WTC11 (cell line): ENCODE results near the gene ZNF429. TPM values are rescaled to one million over a fixed set of nuclear protein-coding genes. Genes with fewer than 3 reads are reported as not detected.

Source experiments
- ATAC-seq: fragments of 200-7000 bp; cut with Tn5 transposase; 2 replicates; pipeline ENCODE4 v1.10.0; 2021; ENCODE audit warnings: mild to moderate bottlenecking, moderate library complexity
- CTCF ChIA-PET: fragments of 300-600 bp; sonication (Branson Sonifier 250); formaldehyde crosslinking; loops from one replicate; lab custom pipeline; 2021; ENCODE audit warnings: antibody characterized with exemption; lab: Charles Lee
- POLR2A ChIA-PET: fragments of 350-600 bp; sonication (Branson Sonifier 250); formaldehyde crosslinking; loops from one replicate; lab custom pipeline; 2021; ENCODE audit warnings: antibody characterized with exemption; lab: Charles Lee
- DNase-seq: peaks from one replicate; pipeline ENCODE4 v3.0.0; 2021; ENCODE audit warnings: low spot score
- H3K27ac Mint-ChIP-seq: 2 replicates; pipeline ENCODE4 v1.8.0; 2021; ENCODE audit warnings: mixed read lengths
- H3K27me3 Mint-ChIP-seq: 2 replicates; pipeline ENCODE4 v1.8.0; 2021; ENCODE audit warnings: low read depth, mild to moderate bottlenecking, moderate library complexity, mixed read lengths
- H3K36me3 Mint-ChIP-seq: 2 replicates; pipeline ENCODE4 v1.8.0; 2021; ENCODE audit warnings: mixed read lengths
- H3K4me1 Mint-ChIP-seq: 2 replicates; pipeline ENCODE4 v1.8.0; 2022; ENCODE audit warnings: mixed read lengths
- H3K4me3 Mint-ChIP-seq: 2 replicates; pipeline ENCODE4 v1.8.0; 2021; ENCODE audit warnings: mild to moderate bottlenecking, moderate library complexity, mixed read lengths
- H3K9me3 Mint-ChIP-seq: 2 replicates; pipeline ENCODE4 v1.8.0; 2021; ENCODE audit warnings: mixed read lengths
- ATF1 ChIP-seq: sonication (generic); formaldehyde crosslinking; IDR thresholded peaks from 2 replicates; pipeline ENCODE4 v1.8.1; 2023; ENCODE audit warnings: mild to moderate bottlenecking, moderate library complexity, missing genetic modification reagents
- CBFB ChIP-seq: sonication (generic); formaldehyde crosslinking; IDR thresholded peaks from 2 replicates; pipeline ENCODE4 v1.8.1; 2022; ENCODE audit warnings: mild to moderate bottlenecking, low read depth, missing genetic modification reagents
- ESRRA ChIP-seq: sonication (generic); formaldehyde crosslinking; IDR thresholded peaks from 2 replicates; pipeline ENCODE4 v1.8.1; 2022; ENCODE audit warnings: mild to moderate bottlenecking, missing genetic modification reagents, borderline replicate concordance
- FOXK1 ChIP-seq: sonication (generic); formaldehyde crosslinking; IDR thresholded peaks from 2 replicates; pipeline ENCODE4 v1.8.0; 2022; ENCODE audit warnings: mild to moderate bottlenecking, moderate library complexity, missing genetic modification reagents
- GRHL2 ChIP-seq: fragments of 250-450 bp; sonication (Bioruptor Pico); IDR thresholded peaks from 2 replicates; pipeline ENCODE4 v1.8.0; 2022; ENCODE audit warnings: mild to moderate bottlenecking, moderate library complexity; ENCODE audit not compliant: insufficient replicate concordance, severe bottlenecking
- NFYB ChIP-seq: sonication (generic); formaldehyde crosslinking; conservative IDR thresholded peaks from 2 replicates; pipeline ENCODE4 v1.8.0; 2022; ENCODE audit warnings: low read depth, missing genetic modification reagents
- NR2C2 ChIP-seq: sonication (generic); formaldehyde crosslinking; IDR thresholded peaks from 2 replicates; pipeline ENCODE4 v1.8.0; 2022; ENCODE audit warnings: mild to moderate bottlenecking, missing genetic modification reagents
- NR3C1 ChIP-seq: sonication (generic); formaldehyde crosslinking; conservative IDR thresholded peaks from 2 replicates; pipeline ENCODE4 v1.8.1; 2023; ENCODE audit warnings: low read depth, mild to moderate bottlenecking, missing genetic modification reagents
- PRRX2 ChIP-seq: fragments of 250-450 bp; sonication (Bioruptor Pico); IDR thresholded peaks from 2 replicates; pipeline ENCODE4 v1.8.0; 2021; ENCODE audit warnings: mild to moderate bottlenecking
- RORB ChIP-seq: fragments of 250-450 bp; sonication (Bioruptor Pico); IDR thresholded peaks from 2 replicates; pipeline ENCODE4 v1.9.0; 2021; ENCODE audit warnings: mild to moderate bottlenecking
- SMAD3 ChIP-seq: sonication (generic); formaldehyde crosslinking; IDR thresholded peaks from 2 replicates; pipeline ENCODE4 v1.8.0; 2022; ENCODE audit warnings: missing genetic modification reagents, mild to moderate bottlenecking, borderline replicate concordance
- SMAD4 ChIP-seq: sonication (generic); formaldehyde crosslinking; IDR thresholded peaks from 2 replicates; pipeline ENCODE4 v1.8.0; 2022; ENCODE audit warnings: mild to moderate bottlenecking, missing genetic modification reagents
- SP1 ChIP-seq: sonication (generic); formaldehyde crosslinking; conservative IDR thresholded peaks from 2 replicates; pipeline ENCODE4 v1.8.1; 2022; ENCODE audit warnings: missing genetic modification reagents
- TEAD1 ChIP-seq: sonication (generic); formaldehyde crosslinking; IDR thresholded peaks from 2 replicates; pipeline ENCODE4 v1.8.0; 2022; ENCODE audit warnings: mild to moderate bottlenecking, missing genetic modification reagents
- ZBTB21 ChIP-seq: sonication (generic); formaldehyde crosslinking; IDR thresholded peaks from 2 replicates; pipeline ENCODE4 v1.8.1; 2023; ENCODE audit warnings: mild to moderate bottlenecking, missing genetic modification reagents, borderline replicate concordance
- ZNF416 ChIP-seq: fragments of 250-450 bp; sonication (Bioruptor Pico); IDR thresholded peaks from 2 replicates; pipeline ENCODE4 v1.9.0; 2021; ENCODE audit warnings: mild to moderate bottlenecking, inconsistent platforms
- ZNF671 ChIP-seq: fragments of 250-450 bp; sonication (Bioruptor Pico); IDR thresholded peaks from 2 replicates; pipeline ENCODE4 v1.8.0; 2021; ENCODE audit warnings: mild to moderate bottlenecking
- total RNA-seq: library from RNA; stranded (reverse); gene quantifications from 3 replicates; pipeline ENCODE4 v1.2.3, GENCODE V29; 2021
- TF ChIP-seq, protein P1 (sequence below): sonication (generic); formaldehyde crosslinking; IDR thresholded peaks from 2 replicates; pipeline ENCODE4 v1.8.1; 2023; ENCODE audit warnings: mild to moderate bottlenecking, missing genetic modification reagents, moderate library complexity
- TF ChIP-seq, protein P2 (sequence below): fragments of 250-450 bp; sonication (Bioruptor Pico); IDR thresholded peaks from 2 replicates; pipeline ENCODE4 v1.9.0; 2021; ENCODE audit warnings: mild to moderate bottlenecking
- TF ChIP-seq, protein P3 (sequence below): sonication (generic); formaldehyde crosslinking; IDR thresholded peaks from 2 replicates; pipeline ENCODE4 v1.8.1; 2023; ENCODE audit warnings: mild to moderate bottlenecking, moderate library complexity, missing genetic modification reagents
- TF ChIP-seq, protein P4 (sequence below): fragments of 200-600 bp; IDR thresholded peaks from 2 replicates; pipeline ENCODE4 v1.8.0; 2022; ENCODE audit warnings: antibody characterized with exemption
- TF ChIP-seq, protein P5 (sequence below): sonication (generic); formaldehyde crosslinking; IDR thresholded peaks from 2 replicates; pipeline ENCODE4 v1.8.0; 2023; ENCODE audit warnings: missing genetic modification reagents
- TF ChIP-seq, protein P6 (sequence below): sonication (generic); formaldehyde crosslinking; conservative IDR thresholded peaks from 2 replicates; pipeline ENCODE4 v1.8.1; 2022; ENCODE audit warnings: mild to moderate bottlenecking, missing genetic modification reagents
- TF ChIP-seq, protein P7 (sequence below): sonication (generic); formaldehyde crosslinking; IDR thresholded peaks from 2 replicates; pipeline ENCODE4 v1.8.0; 2022; ENCODE audit warnings: mild to moderate bottlenecking, missing genetic modification reagents
- TF ChIP-seq, protein P8 (sequence below): fragments of 250-450 bp; sonication (Bioruptor Pico); IDR thresholded peaks from 2 replicates; pipeline ENCODE4 v1.9.0; 2021; ENCODE audit warnings: moderate library complexity, mild to moderate bottlenecking, inconsistent platforms, borderline replicate concordance

The ZNF429 gene
- total RNA-seq, 1 experiment from 2014 or later, result 9.2 TPM

DNA sequence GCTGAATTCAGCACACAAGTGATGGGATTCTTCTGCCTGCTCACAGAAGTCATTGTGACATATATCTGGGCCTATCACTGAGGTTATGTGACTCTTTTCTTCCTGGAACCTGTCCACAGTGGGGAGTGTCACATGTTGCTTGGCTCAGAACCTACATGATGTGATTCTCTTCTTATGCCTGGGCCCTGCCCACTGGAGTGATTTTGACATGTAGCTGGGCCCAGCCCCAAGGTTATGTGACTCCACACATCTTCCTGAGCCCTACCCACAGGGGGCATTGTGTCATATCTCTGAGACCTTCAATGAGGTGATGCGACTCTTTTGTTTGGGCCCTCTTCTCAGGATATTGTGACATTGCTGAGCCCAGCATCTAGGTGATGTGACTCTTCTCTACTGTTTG, 17.4 kb upstream of the ZNF429 start (continued):
- TF ChIP-seq CBFB (no peak), SMAD4 (CRISPR knock-in tag) (no peak), SP1 (CRISPR knock-in tag) (no peak), ZNF416 (CRISPR knock-in tag) (no peak), NFYB (no peak)

DNA sequence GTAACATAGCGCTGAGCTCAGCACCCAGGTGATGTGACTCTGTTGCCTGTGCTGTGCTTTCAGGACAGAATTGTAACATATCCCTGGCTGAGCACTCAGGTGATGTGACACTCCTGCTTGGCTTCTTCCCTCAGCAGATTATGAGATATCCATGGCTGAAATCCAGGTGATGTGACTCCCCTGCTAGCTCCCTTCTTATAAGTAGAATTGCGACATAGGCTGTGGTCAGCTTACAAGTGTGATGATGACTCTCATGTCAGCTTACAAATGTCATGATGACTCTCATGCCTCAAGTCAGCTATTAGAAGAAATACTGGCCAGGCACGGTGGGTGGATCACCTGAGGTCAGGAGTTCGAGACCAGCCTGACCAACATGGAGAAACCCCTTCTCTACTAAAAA, 14.3 kb upstream of the ZNF429 start:
- H3K9me3 Mint-ChIP-seq, result peaks cover 72% of the 10 kb centered on the region
- no peak for DNase-seq
- CTCF ChIA-PET, result no interaction called here

DNA sequence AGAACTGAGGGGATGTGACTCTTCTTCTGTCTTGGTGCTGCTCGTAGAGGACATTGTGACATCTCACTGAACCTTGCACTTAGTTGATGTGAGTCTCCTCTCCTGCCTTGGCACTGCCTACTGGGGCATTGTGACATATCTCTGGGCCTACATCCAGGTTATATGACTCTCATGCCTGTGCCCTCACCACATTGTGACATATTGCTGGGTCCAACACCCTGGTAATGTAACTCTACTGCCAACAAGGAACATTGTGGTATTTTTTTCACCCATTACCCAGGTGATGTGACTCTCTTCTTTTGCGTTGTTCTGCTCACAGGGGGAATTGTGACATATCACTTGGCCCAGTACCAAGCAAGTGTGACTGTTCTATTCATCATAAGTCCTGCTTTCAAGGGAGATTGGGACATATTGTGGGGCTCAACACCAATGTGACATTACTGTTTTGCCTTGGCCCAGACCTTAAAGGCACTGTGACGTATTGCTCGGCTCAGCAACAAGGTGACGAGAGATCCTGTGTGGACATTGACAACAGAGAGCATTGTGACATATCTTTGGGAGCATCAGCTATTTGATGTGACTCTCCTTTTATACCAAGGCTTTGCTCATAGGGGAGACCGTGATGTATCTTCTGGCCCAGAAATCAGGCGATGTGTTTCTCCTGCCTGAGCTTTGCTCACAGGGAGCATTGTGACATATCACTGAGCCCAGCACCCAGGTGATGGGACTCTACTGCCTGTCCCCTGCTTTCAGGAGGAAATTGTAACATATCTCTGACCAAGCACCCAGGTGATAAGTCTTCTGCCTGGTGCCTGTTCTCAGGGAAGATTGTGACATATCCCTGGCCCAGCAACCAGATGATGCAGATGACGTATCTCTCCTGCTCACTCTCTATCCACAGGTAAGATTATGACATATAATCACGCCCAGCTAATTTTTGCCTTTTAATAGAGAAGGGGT, 12.2 kb upstream of the ZNF429 start:
- DNase-seq (no peak), ATAC-seq (no peak)
- CTCF ChIA-PET, result no interaction called here
- H3K4me3 Mint-ChIP-seq, result no peak overlapping the region
- H3K4me1 Mint-ChIP-seq, result no peaks in the 10 kb centered on the region
- no peaks in the 10 kb centered on the region; the same call in 1 of the 2 replicates for H3K27me3 Mint-ChIP-seq
- POLR2A ChIA-PET, result no interaction called here
- no peak overlapping the region for H3K27ac Mint-ChIP-seq
- H3K36me3 Mint-ChIP-seq, result peaks cover 80% of the 10 kb centered on the region
- H3K9me3 Mint-ChIP-seq, result peaks cover 83% of the 10 kb centered on the region
- TF ChIP-seq ATF1 (CRISPR knock-in tag), result no peak
- TF ChIP-seq, protein P1, sequence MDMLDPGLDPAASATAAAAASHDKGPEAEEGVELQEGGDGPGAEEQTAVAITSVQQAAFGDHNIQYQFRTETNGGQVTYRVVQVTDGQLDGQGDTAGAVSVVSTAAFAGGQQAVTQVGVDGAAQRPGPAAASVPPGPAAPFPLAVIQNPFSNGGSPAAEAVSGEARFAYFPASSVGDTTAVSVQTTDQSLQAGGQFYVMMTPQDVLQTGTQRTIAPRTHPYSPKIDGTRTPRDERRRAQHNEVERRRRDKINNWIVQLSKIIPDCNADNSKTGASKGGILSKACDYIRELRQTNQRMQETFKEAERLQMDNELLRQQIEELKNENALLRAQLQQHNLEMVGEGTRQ, result no peak
- TF ChIP-seq ZNF416 (CRISPR knock-in tag), result no peak
- TF ChIP-seq, protein P2, sequence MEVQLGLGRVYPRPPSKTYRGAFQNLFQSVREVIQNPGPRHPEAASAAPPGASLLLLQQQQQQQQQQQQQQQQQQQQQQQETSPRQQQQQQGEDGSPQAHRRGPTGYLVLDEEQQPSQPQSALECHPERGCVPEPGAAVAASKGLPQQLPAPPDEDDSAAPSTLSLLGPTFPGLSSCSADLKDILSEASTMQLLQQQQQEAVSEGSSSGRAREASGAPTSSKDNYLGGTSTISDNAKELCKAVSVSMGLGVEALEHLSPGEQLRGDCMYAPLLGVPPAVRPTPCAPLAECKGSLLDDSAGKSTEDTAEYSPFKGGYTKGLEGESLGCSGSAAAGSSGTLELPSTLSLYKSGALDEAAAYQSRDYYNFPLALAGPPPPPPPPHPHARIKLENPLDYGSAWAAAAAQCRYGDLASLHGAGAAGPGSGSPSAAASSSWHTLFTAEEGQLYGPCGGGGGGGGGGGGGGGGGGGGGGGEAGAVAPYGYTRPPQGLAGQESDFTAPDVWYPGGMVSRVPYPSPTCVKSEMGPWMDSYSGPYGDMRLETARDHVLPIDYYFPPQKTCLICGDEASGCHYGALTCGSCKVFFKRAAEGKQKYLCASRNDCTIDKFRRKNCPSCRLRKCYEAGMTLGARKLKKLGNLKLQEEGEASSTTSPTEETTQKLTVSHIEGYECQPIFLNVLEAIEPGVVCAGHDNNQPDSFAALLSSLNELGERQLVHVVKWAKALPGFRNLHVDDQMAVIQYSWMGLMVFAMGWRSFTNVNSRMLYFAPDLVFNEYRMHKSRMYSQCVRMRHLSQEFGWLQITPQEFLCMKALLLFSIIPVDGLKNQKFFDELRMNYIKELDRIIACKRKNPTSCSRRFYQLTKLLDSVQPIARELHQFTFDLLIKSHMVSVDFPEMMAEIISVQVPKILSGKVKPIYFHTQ, result no peak
- no peak for TF ChIP-seq TEAD1 (CRISPR knock-in tag)
- TF ChIP-seq, protein P3, sequence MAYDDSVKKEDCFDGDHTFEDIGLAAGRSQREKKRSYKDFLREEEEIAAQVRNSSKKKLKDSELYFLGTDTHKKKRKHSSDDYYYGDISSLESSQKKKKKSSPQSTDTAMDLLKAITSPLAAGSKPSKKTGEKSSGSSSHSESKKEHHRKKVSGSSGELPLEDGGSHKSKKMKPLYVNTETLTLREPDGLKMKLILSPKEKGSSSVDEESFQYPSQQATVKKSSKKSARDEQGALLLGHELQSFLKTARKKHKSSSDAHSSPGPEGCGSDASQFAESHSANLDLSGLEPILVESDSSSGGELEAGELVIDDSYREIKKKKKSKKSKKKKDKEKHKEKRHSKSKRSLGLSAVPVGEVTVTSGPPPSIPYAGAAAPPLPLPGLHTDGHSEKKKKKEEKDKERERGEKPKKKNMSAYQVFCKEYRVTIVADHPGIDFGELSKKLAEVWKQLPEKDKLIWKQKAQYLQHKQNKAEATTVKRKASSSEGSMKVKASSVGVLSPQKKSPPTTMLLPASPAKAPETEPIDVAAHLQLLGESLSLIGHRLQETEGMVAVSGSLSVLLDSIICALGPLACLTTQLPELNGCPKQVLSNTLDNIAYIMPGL, result no peak
- TF ChIP-seq, protein P4, sequence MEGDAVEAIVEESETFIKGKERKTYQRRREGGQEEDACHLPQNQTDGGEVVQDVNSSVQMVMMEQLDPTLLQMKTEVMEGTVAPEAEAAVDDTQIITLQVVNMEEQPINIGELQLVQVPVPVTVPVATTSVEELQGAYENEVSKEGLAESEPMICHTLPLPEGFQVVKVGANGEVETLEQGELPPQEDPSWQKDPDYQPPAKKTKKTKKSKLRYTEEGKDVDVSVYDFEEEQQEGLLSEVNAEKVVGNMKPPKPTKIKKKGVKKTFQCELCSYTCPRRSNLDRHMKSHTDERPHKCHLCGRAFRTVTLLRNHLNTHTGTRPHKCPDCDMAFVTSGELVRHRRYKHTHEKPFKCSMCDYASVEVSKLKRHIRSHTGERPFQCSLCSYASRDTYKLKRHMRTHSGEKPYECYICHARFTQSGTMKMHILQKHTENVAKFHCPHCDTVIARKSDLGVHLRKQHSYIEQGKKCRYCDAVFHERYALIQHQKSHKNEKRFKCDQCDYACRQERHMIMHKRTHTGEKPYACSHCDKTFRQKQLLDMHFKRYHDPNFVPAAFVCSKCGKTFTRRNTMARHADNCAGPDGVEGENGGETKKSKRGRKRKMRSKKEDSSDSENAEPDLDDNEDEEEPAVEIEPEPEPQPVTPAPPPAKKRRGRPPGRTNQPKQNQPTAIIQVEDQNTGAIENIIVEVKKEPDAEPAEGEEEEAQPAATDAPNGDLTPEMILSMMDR, result no peak
- no peak for TF ChIP-seq FOXK1 (CRISPR knock-in tag)

More for the DNA sequence above, 14.3 kb upstream of the ZNF429 start:
- H3K27ac Mint-ChIP-seq, result no peak overlapping the region
- peaks cover 73% of the 10 kb centered on the region for H3K36me3 Mint-ChIP-seq
- POLR2A ChIA-PET, result interaction anchor here (1.1 kb wide), 1 partner anchor 14 kb away, joined by 3 read pairs; the partner anchor contains the start of gene ZNF429
- no peak for TF ChIP-seq NR3C1 (CRISPR knock-in tag)
- no peak for TF ChIP-seq FOXK1 (CRISPR knock-in tag)
- no peak for TF ChIP-seq GRHL2 (CRISPR knock-in tag)
- TF ChIP-seq TEAD1 (CRISPR knock-in tag), result no peak
- no peak for TF ChIP-seq ESRRA (CRISPR knock-in tag)
- TF ChIP-seq SMAD3, result no peak
- TF ChIP-seq, protein P5, sequence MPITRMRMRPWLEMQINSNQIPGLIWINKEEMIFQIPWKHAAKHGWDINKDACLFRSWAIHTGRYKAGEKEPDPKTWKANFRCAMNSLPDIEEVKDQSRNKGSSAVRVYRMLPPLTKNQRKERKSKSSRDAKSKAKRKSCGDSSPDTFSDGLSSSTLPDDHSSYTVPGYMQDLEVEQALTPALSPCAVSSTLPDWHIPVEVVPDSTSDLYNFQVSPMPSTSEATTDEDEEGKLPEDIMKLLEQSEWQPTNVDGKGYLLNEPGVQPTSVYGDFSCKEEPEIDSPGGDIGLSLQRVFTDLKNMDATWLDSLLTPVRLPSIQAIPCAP (CRISPR knock-in tag), result no peak
- TF ChIP-seq, protein P6, sequence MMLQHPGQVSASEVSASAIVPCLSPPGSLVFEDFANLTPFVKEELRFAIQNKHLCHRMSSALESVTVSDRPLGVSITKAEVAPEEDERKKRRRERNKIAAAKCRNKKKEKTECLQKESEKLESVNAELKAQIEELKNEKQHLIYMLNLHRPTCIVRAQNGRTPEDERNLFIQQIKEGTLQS (CRISPR knock-in tag), result no peak
- TF ChIP-seq ZBTB21 (CRISPR knock-in tag), result no peak
- TF ChIP-seq, protein P7, sequence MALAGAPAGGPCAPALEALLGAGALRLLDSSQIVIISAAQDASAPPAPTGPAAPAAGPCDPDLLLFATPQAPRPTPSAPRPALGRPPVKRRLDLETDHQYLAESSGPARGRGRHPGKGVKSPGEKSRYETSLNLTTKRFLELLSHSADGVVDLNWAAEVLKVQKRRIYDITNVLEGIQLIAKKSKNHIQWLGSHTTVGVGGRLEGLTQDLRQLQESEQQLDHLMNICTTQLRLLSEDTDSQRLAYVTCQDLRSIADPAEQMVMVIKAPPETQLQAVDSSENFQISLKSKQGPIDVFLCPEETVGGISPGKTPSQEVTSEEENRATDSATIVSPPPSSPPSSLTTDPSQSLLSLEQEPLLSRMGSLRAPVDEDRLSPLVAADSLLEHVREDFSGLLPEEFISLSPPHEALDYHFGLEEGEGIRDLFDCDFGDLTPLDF, result no peak
- TF ChIP-seq NR2C2 (CRISPR knock-in tag), result no peak
- TF ChIP-seq ZNF671 (CRISPR knock-in tag), result no peak
- TF ChIP-seq RORB (CRISPR knock-in tag), result no peak
- TF ChIP-seq PRRX2 (CRISPR knock-in tag), result no peak
- TF ChIP-seq, protein P8, sequence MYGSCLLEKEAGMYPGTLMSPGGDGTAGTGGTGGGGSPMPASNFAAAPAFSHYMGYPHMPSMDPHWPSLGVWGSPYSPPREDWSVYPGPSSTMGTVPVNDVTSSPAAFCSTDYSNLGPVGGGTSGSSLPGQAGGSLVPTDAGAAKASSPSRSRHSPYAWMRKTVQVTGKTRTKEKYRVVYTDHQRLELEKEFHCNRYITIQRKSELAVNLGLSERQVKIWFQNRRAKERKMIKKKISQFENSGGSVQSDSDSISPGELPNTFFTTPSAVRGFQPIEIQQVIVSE (CRISPR knock-in tag), result no peak
- H3K4me1 Mint-ChIP-seq, result no peaks in the 10 kb centered on the region
- no peak for ATAC-seq
- no peak overlapping the region for H3K4me3 Mint-ChIP-seq
- peaks cover 3% of the 10 kb centered on the region for H3K27me3 Mint-ChIP-seq
